HPDE6-E6E7 (cell line): ENCODE measurements around the gene SLC25A23.
A peak's percentile ranks its signal among the peaks of the same experiment; 100 is the strongest.

ENCODE experiments used
- DNase-seq: peaks from one replicate; pipeline ENCODE4 v3.0.0; 2011; ENCODE audit warnings: missing footprints; ENCODE audit errors: extremely low spot score

SLC25A23 gene

DNA sequence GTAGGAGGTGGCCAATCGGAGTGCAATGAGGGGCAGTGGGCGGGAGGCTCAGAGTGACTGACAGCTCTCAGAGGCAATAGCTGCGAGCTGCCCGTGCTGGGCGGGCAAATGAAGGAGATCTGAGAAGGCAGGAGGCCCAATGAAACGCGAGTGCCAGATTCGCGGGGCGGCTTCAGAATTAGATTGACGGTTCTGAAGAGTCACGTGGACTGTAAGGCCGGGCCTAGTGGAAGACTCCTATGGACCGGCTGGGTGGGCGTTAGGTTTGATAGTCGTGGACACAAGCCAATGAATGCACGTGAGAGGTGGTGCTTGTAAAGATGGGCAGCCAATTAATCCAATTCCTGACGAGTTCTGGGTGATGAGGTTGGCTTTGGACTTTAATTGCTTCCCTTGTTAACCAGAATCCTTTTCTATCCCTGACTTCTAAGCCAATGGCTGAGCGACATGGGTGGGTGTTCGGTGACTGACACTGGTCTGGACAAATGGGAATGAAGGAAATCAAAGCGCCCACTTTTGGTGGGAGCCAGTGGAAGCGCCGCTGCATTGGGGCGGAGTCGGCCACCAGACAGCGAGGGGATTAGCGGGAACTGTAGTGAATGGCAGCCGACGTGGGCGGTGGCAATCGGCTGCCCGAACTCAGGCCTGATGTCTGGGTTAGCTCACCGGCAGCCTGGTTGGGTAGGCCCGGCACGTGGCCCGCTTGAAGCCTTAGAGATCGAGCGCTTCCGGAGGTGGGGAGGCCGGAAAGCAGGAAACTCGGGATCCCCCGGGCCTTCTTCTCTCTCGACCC, 34.5 kb downstream of the SLC25A23 start:
- DNase-seq, result peak; percentile 99

- no peak for DNase-seq
These were observed 35.2 kb downstream of the SLC25A23 start, which contains the start of gene KHSRP for GRCh38 chr19:6424195-6424938. Gene KHSRP (minus strand): TSS chr19:6424811. CDS start chr19:6424701, 110 bp downstream.

- peak; percentile 55 for DNase-seq
These were observed 35.9 kb downstream of the SLC25A23 start for GRCh38 chr19:6423499-6424194.

- DNase-seq, result no peak
These were observed 38.2 kb downstream of the SLC25A23 start for GRCh38 chr19:6421075-6422014.

GRCh38 chr19:6418562-6418932, 41.0 kb downstream of the SLC25A23 start:
- DNase-seq, result no peak

- no peak for DNase-seq
These were observed 41.7 kb downstream of the SLC25A23 start for GRCh38 chr19:6417713-6418561.

GRCh38 chr19:6416658-6417405, 42.8 kb downstream of the SLC25A23 start:
- DNase-seq, result no peak

DNA sequence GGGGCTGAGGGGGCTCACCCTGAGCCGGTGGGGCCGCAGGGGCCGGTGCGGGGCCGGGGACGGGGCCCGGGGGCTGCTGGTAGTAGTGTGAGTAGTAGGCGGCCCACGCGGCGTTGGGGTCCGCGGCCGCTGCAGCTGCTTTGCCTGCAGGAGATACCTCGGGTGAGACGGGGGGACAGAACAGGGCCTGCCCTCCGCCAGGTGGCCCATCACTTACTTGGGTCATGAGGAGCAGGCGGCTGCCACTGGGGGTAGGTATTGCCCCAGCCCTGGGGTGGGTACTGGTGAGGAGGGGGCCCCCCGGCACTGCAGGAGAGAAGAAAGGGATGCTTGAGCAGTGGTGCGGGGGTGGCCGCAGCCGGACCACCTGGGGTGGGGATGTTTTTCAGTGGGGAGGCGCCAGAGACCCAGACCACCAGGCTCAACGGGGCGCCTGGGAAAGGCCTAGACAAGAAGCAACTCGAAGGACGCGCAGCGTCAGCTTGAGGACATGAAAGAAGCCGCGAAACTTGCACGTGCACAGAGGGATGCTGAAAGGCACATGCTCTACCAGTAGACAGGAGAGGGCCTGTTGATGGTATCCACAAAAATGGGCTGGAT, 43.9 kb downstream of the SLC25A23 start:
- DNase-seq, result no peak

- no peak for DNase-seq
These were observed 44.6 kb downstream of the SLC25A23 start for GRCh38 chr19:6414793-6415590.

- DNase-seq, result no peak
These were observed 45.6 kb downstream of the SLC25A23 start for GRCh38 chr19:6413721-6414643.

DNA sequence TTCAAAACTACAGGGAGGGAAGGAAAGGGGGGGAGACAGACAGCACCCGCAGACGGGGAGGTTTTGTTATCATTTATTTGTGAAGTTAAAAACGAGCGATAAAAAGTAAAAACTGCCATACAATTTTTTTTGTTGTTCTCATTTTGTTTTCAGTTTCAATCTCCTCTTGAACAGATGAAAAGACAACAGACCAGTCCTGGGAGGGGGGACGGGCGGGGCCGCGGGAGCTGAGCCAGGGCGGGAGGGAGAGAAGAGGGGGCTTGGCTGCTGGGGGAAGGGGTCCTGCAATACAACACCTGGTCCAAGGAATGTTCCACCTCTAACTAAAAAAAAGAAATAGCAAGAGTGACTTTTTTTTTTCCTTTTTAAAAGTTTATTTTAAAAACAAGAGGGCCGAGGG, 46.3 kb downstream of the SLC25A23 start:
- no peak for DNase-seq

- DNase-seq, result no peak
These were observed 47.0 kb downstream of the SLC25A23 start for GRCh38 chr19:6412447-6413091.

- no peak for DNase-seq
These were observed 47.5 kb downstream of the SLC25A23 start for GRCh38 chr19:6412061-6412446.

GRCh38 chr19:6409346-6409745, 50.2 kb downstream of the SLC25A23 start:
- DNase-seq, result no peak

GRCh38 chr19:6406401-6406800, 53.2 kb downstream of the SLC25A23 start:
- DNase-seq, result no peak

GRCh38 chr19:6402837-6403608, 56.6 kb downstream of the SLC25A23 start:
- DNase-seq, result no peak
